Heart left ventricle (tissue), 16 donors: ENCODE results near the gene COL27A1. TPM values are rescaled to one million over a fixed set of nuclear protein-coding genes. Genes with fewer than 3 reads are reported as not detected.

ENCODE experiments used
- ATAC-seq, 4 donors: fragments of 200-7000 bp; cut with Tn5 transposase; one replicate each; pipeline ENCODE4 v1.9.1; 2020 to 2022; ENCODE audit warnings: moderate library complexity in 4 of 4, mild to moderate bottlenecking in 3 of 4, moderate number of reproducible peaks in 1 of 4
- DNase-seq, 5 donors: peaks; one replicate each; pipeline ENCODE4 v3.0.0-alpha.2; 2020
- H3K27ac ChIP-seq, 12 donors: fragments of 200-600 bp; sonication (generic) in 4 of 12; one replicate each; pipeline versions ENCODE4 v1.5.0 to v1.8.0; 2016 to 2022; ENCODE audit warnings: mild to moderate bottlenecking in 2 of 12
- H3K27me3 ChIP-seq, 9 donors: fragments of 200-600 bp; sonication (generic) in 2 of 9; one replicate each; pipeline versions ENCODE4 v1.5.1 to v1.8.0; 2016 to 2022; ENCODE audit warnings: mild to moderate bottlenecking in 3 of 9
- H3K36me3 ChIP-seq, 9 donors: fragments of 200-600 bp; sonication (generic) in 2 of 9; one replicate each; pipeline versions ENCODE4 v1.5.0 to v1.8.0; 2018 to 2022; ENCODE audit warnings: mild to moderate bottlenecking in 2 of 9
- H3K4me1 ChIP-seq, 12 donors: fragments of 200-600 bp; sonication (generic) in 4 of 12; one replicate each; pipeline versions ENCODE4 v1.5.0 to v1.8.0; 2016 to 2022; ENCODE audit warnings: mild to moderate bottlenecking in 3 of 12
- H3K4me3 ChIP-seq, 12 donors: fragments of 200-600 bp; sonication (generic) in 4 of 12; one replicate each; pipeline versions ENCODE4 v1.5.0 to v1.8.0; 2017 to 2022; ENCODE audit warnings: mild to moderate bottlenecking in 9 of 12, moderate library complexity in 4 of 12
- H3K9me3 ChIP-seq, 12 donors: fragments of 200-600 bp; sonication (generic) in 4 of 12; one replicate each; pipeline versions ENCODE4 v1.5.0 to v1.8.0; 2016 to 2022; ENCODE audit warnings: mild to moderate bottlenecking in 1 of 12
- CTCF ChIP-seq, 12 donors: fragments of 200-600 bp; sonication (generic) in 4 of 12; IDR thresholded peaks; one replicate each; pipeline versions ENCODE4 v1.5.0 to v1.8.0; 2018 to 2022; ENCODE audit warnings: antibody characterized with exemption in 12 of 12, mild to moderate bottlenecking in 5 of 12
- POLR2A ChIP-seq, 2 donors: fragments of 450-650 bp; IDR thresholded peaks; one replicate each; pipeline ENCODE4 v1.6.1; 2017; ENCODE audit warnings: antibody characterized with exemption in 2 of 2, mild to moderate bottlenecking in 2 of 2, moderate library complexity in 2 of 2
- WGBS, 4 donors: extraction: QIAGEN DNeasy Blood & Tissue Kit in 2 of 4; methylation state at CpG; one replicate each; pipeline versions ENCODE4 v1.1.5 to v1.1.7; 2013 to 2018; 5-methylcytosine and 5-hydroxymethylcytosine counted together
- intact Hi-C, 10 donors: fragments of 100-400 bp; cut with DNase I; formaldehyde crosslinking; loops; one replicate each; pipeline versions ENCODE4 v1.11.1 to v1.14.2; 2022
- polyA plus RNA-seq, 2 donors: library from polyadenylated mRNA; stranded (reverse); fragments of 200-250 nt; gene quantifications; one replicate each; pipeline ENCODE4 v1.2.3, GENCODE V29; 2013
- total RNA-seq, 9 donors: library from RNA; depleted of rRNA in 2 of 9; stranded (reverse); fragments of >200 nt in 2 of 9; fragmentation: NEBNext Ultra II Directional in 3 of 9; extraction: Animal tissue kit (Norgen Biotek cat#: 25700) in 3 of 9; gene quantifications; one replicate each; pipeline versions ENCODE4 v1.1.0 to v1.2.4, GENCODE V29; 2016 to 2023
- donor health status: ischemic (EF 13 %, LVEDD 7.1; RV severe dilation, severe dysfunction).
- donor health status: healthy with polysubstance abuse.
- donor health status: DM: no; HTN: yes; CAD: no.
- donor health status: DM: no; HTN: no; CAD: no.
- donor health status: ischemic (EF 25% LVEDD 6.9; RV normal size, moderate dysfunction).
- donor health status: ischemic (EF 25% LVEDD 5.7; RV mildly dilated, moderate dysfunction).
- donor health status: healthy.
- donor health status: DM: yes; HTN: yes; CAD: no.
- donor health status: ischemic (EF 35%, LVEDD 5.7; RV mildly dilated, moderate dysfunction).
- donor health status: nonischemic (EF 11% LVEDD 7.7; RV severe dilation, severe dysfunction).
- donor health status: DM: yes; HTN: yes; CAD: no.
- donor health status: PGD.
- donor health status: ischemic (EF 29% LVEDD 5.4; RV normal size, mild dysfunction).
- donor health status: nonischemic (EF 23%, LVEDD 6.1; RV moderate dilation, normal function).

COL27A1 gene
- total and polyA plus RNA-seq, 11 donors, result 2.3 to 14.2 (median 5.2) TPM

- Histone ChIP-seq H3K27me3 (no peaks in the 10 kb centered on the region), H3K27ac (no peak overlapping the region), H3K4me3 (no peak overlapping the region), H3K36me3 (no peaks in the 10 kb centered on the region), H3K9me3 (no peaks in the 10 kb centered on the region), H3K4me1 (peaks cover 0 to 47% (median 18%) of the 10 kb centered on the region in 12 donors)
- intact Hi-C loops, result loop anchor here in 1 of 10 donors (5.0 kb wide), 1 partner anchor 42 kb away; no protein-coding TSS in a partner anchor
- 80 to 99% (median 92%) methylated on average over 1 of the region's 1 CpG for WGBS, 4 donors
- no peak for TF ChIP-seq CTCF (IDR thresholded peaks at IDR 0.05)
- no peak for TF ChIP-seq POLR2A (IDR thresholded peaks at IDR 0.05)
- DNase-seq (no peak), ATAC-seq (no peak)
These were observed 10.2 kb downstream of the COL27A1 start for GRCh38 chr9:114165407-114166102.

- intact Hi-C loops, result loop anchor here in 1 of 10 donors (5.0 kb wide), 1 partner anchor 41 kb away; no protein-coding TSS in a partner anchor
- no peak overlapping the region for H3K4me3 ChIP-seq
- 91 to 98% (median 95%) methylated on average over 1 of the region's 1 CpG for WGBS, 4 donors
- no peak overlapping the region for H3K27ac ChIP-seq
- DNase-seq, result no peak
- H3K4me1 ChIP-seq, result peaks cover 0 to 47% (median 18%) of the 10 kb centered on the region in 12 donors
- no peaks in the 10 kb centered on the region for H3K36me3 ChIP-seq
- ATAC-seq, result no peak
- no peaks in the 10 kb centered on the region for H3K27me3 ChIP-seq
- H3K9me3 ChIP-seq, result no peaks in the 10 kb centered on the region
- TF ChIP-seq POLR2A (IDR thresholded peaks at IDR 0.05) (no peak), CTCF (IDR thresholded peaks at IDR 0.05) (no peak)
These were observed 10.8 kb downstream of the COL27A1 start for GRCh38 chr9:114166103-114166470.

GRCh38 chr9:114166614-114167572 is 11.6 kb downstream of the COL27A1 start:
- no peaks in the 10 kb centered on the region for H3K27me3 ChIP-seq
- ATAC-seq (no peak), DNase-seq (peak in 2 of 5 donors; percentile 23 to 24)
- 69 to 83% (median 75%) methylated on average over 8 of the region's 8 CpGs for WGBS, 4 donors
- H3K4me3 ChIP-seq, result no peak overlapping the region
- H3K4me1 ChIP-seq, result peaks cover 0 to 40% (median 18%) of the 10 kb centered on the region in 12 donors
- no peak overlapping the region for H3K27ac ChIP-seq
- H3K36me3 ChIP-seq, result no peaks in the 10 kb centered on the region
- intact Hi-C loops, result loop anchor here in 1 of 10 donors (5.0 kb wide), 1 partner anchor 40 kb away; no protein-coding TSS in a partner anchor
- H3K9me3 ChIP-seq, result no peaks in the 10 kb centered on the region
- TF ChIP-seq CTCF (IDR thresholded peaks at IDR 0.05) (no peak), POLR2A (IDR thresholded peaks at IDR 0.05) (no peak)
